ENCODE results near the gene ITGB3.

The ITGB3 gene

DNA sequence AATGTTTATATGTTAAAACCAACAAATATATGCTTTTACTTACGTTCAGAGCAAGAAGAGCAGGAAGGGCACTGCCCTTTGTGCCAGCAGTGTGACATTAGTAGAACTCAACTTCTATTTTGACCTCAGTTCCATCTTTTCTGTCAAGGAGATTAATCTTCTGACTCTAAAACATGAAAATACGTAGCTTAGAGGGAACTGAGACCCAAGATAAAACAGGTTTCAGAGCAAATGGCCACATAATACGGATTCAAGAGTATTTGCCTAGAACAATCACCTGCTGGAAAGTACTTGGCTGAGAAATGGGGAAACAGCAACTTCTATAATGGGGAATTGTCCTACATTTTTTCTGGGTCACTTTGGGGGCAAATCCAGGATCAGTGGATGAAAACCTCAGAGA is 22.3 kb upstream of the ITGB3 start:
- H3K27ac ChIP-seq (ENCODE audit: insufficient read depth, low read depth, low read length, poor library complexity, severe bottlenecking) = no peak overlapping the region
- no peaks in the 10 kb centered on the region for H3K36me3 ChIP-seq (ENCODE audit: control insufficient read depth, insufficient read depth, low read length)
- H3K4me3 ChIP-seq (ENCODE audit: insufficient read depth, low read depth, low read length) = no peak overlapping the region
- no peaks in the 10 kb centered on the region for H3K4me1 ChIP-seq (ENCODE audit: control insufficient read depth, insufficient read depth, low read length)
- 94 to 96% methylated on average over 3 of the region's 3 CpGs for WGBS, 2 experiments
- H3K27me3 ChIP-seq (ENCODE audit: control insufficient read depth, insufficient read depth, low read length, poor library complexity, severe bottlenecking) = no peaks in the 10 kb centered on the region
- H3K9me3 ChIP-seq (ENCODE audit: control insufficient read depth, low read length) = no peaks in the 10 kb centered on the region

DNA sequence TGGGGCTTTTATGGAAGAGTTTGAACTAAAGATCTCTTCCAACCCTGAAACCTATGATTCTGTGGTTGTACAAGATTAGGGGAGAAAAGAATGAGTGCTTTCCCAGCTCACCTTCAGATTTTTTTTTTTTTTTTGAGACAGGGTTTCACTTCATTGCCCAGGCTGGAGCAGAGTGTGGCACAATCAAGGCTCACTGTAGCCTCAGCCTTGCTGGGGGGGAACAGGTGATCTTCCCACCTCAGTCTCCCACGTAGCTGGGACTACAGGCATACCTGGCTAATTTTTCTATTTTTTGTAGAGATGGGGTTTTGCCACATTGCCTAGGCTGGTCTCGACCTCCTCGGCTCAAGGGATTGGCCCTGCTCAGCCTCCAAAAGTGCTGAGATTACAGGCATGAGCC is 21.8 kb upstream of the ITGB3 start:
- no peaks in the 10 kb centered on the region for H3K36me3 ChIP-seq (ENCODE audit: control insufficient read depth, insufficient read depth, low read length)
- H3K27ac ChIP-seq (ENCODE audit: insufficient read depth, low read depth, low read length, poor library complexity, severe bottlenecking) = no peak overlapping the region
- WGBS, 2 experiments = 88 to 96% methylated on average over 3 of the region's 3 CpGs
- H3K4me1 ChIP-seq (ENCODE audit: control insufficient read depth, insufficient read depth, low read length) = no peaks in the 10 kb centered on the region
- H3K4me3 ChIP-seq (ENCODE audit: insufficient read depth, low read depth, low read length) = no peak overlapping the region
- no peaks in the 10 kb centered on the region for H3K27me3 ChIP-seq (ENCODE audit: control insufficient read depth, insufficient read depth, low read length, poor library complexity, severe bottlenecking)
- no peaks in the 10 kb centered on the region for H3K9me3 ChIP-seq (ENCODE audit: control insufficient read depth, low read length)

DNA sequence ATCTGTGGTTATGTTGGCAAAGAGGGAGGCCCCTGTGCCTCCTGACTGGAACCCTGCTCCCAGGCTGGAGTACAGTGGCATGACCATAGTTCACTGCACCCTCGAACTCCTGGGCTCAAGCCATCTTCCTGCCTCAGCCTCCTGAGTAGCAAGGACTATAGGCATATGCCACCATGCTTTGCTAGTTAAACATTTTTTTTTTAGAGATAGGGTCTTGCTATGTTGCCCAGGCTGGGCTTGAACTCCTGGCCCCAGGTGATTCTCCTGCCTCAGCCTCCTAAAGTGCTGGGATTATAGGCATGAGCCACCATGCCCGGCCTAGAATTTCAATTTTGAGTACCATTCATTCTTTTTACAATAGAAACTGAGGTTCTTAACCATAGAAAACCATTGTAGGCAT is 21.2 kb upstream of the ITGB3 start:
- H3K4me3 ChIP-seq (ENCODE audit: insufficient read depth, low read depth, low read length) = no peak overlapping the region
- H3K27ac ChIP-seq (ENCODE audit: insufficient read depth, low read depth, low read length, poor library complexity, severe bottlenecking) = no peak overlapping the region
- 93% methylated on average over 2 of the region's 2 CpGs for WGBS, 2 experiments
- H3K36me3 ChIP-seq (ENCODE audit: control insufficient read depth, insufficient read depth, low read length) = no peaks in the 10 kb centered on the region
- no peaks in the 10 kb centered on the region for H3K9me3 ChIP-seq (ENCODE audit: control insufficient read depth, low read length)
- no peaks in the 10 kb centered on the region for H3K4me1 ChIP-seq (ENCODE audit: control insufficient read depth, insufficient read depth, low read length)
- H3K27me3 ChIP-seq (ENCODE audit: control insufficient read depth, insufficient read depth, low read length, poor library complexity, severe bottlenecking) = no peaks in the 10 kb centered on the region

DNA sequence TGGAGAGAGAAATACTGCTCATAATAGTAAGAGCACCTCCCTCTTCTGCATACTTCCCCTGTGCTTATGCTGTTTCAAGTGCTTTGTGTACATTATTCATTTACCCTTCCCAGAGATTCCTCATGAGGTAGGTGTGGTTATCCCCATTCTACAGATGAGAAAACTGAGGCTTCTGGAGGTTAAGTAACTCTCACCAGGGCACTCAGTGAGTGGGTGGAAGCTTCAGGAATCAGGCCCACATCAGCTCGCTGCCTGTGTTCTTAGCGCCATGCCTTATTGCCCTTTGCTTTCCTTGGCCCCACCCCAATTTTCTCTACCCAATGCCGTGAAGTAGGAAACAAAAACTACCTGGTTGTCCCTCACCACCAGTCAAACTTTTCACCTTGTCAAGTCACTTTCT is 18.1 kb upstream of the ITGB3 start:
- Histone ChIP-seq H3K36me3 (ENCODE audit: control insufficient read depth, insufficient read depth, low read length) (no peaks in the 10 kb centered on the region), H3K4me3 (ENCODE audit: insufficient read depth, low read depth, low read length) (no peak overlapping the region), H3K9me3 (ENCODE audit: control insufficient read depth, low read length) (no peaks in the 10 kb centered on the region), H3K27ac (ENCODE audit: insufficient read depth, low read depth, low read length, poor library complexity, severe bottlenecking) (no peak overlapping the region), H3K4me1 (ENCODE audit: control insufficient read depth, insufficient read depth, low read length) (no peaks in the 10 kb centered on the region), H3K27me3 (ENCODE audit: control insufficient read depth, insufficient read depth, low read length, poor library complexity, severe bottlenecking) (no peaks in the 10 kb centered on the region)
- WGBS, 2 experiments = 92 to 97% methylated on average over 3 of the region's 3 CpGs

DNA sequence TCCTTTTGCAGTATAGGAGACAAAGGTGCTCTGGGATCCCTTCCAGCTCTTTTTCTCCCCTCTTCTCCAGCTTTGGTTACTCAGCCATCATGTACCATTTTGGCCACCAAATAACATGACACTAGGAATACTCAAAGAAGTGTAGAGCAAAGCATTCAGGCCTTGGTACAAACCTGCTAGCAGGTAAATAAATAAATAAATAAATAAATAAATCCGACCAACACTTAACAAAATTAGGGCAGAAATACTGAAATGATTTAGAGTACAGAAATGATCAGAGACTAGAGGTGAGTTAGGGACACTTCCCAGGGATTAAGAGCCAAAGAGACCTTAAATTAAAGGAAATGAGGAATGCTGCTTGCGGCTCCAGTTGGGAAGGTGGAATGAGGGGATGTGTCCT is 17.7 kb upstream of the ITGB3 start:
- no peaks in the 10 kb centered on the region for H3K36me3 ChIP-seq (ENCODE audit: control insufficient read depth, insufficient read depth, low read length)
- no peaks in the 10 kb centered on the region for H3K4me1 ChIP-seq (ENCODE audit: control insufficient read depth, insufficient read depth, low read length)
- WGBS, 2 experiments = 98 to 100% methylated on average over 1 to 2 of the region's 2 CpGs
- H3K27me3 ChIP-seq (ENCODE audit: control insufficient read depth, insufficient read depth, low read length, poor library complexity, severe bottlenecking) = no peaks in the 10 kb centered on the region
- no peak overlapping the region for H3K4me3 ChIP-seq (ENCODE audit: insufficient read depth, low read depth, low read length)
- H3K9me3 ChIP-seq (ENCODE audit: control insufficient read depth, low read length) = no peaks in the 10 kb centered on the region
- H3K27ac ChIP-seq (ENCODE audit: insufficient read depth, low read depth, low read length, poor library complexity, severe bottlenecking) = no peak overlapping the region

- Histone ChIP-seq H3K27me3 (ENCODE audit: control insufficient read depth, insufficient read depth, low read length, poor library complexity, severe bottlenecking) (no peaks in the 10 kb centered on the region), H3K4me3 (ENCODE audit: insufficient read depth, low read depth, low read length) (no peak overlapping the region), H3K4me1 (ENCODE audit: control insufficient read depth, insufficient read depth, low read length) (no peaks in the 10 kb centered on the region), H3K36me3 (ENCODE audit: control insufficient read depth, insufficient read depth, low read length) (no peaks in the 10 kb centered on the region), H3K9me3 (ENCODE audit: control insufficient read depth, low read length) (no peaks in the 10 kb centered on the region), H3K27ac (ENCODE audit: insufficient read depth, low read depth, low read length, poor library complexity, severe bottlenecking) (no peak overlapping the region)
- 91 to 94% methylated on average over 7 of the region's 7 CpGs for WGBS, 2 experiments
Measured at GRCh38 chr17:47237841-47238240, 15.8 kb upstream of the ITGB3 start.

GRCh38 chr17:47238321-47239010 is 15.2 kb upstream of the ITGB3 start:
- Histone ChIP-seq H3K36me3 (ENCODE audit: control insufficient read depth, insufficient read depth, low read length) (no peaks in the 10 kb centered on the region), H3K9me3 (ENCODE audit: control insufficient read depth, low read length) (no peaks in the 10 kb centered on the region), H3K27ac (ENCODE audit: insufficient read depth, low read depth, low read length, poor library complexity, severe bottlenecking) (no peak overlapping the region), H3K4me3 (ENCODE audit: insufficient read depth, low read depth, low read length) (no peak overlapping the region), H3K4me1 (ENCODE audit: control insufficient read depth, insufficient read depth, low read length) (no peaks in the 10 kb centered on the region), H3K27me3 (ENCODE audit: control insufficient read depth, insufficient read depth, low read length, poor library complexity, severe bottlenecking) (no peaks in the 10 kb centered on the region)
- 87% methylated on average over 29 of the region's 29 CpGs for WGBS, 2 experiments

GRCh38 chr17:47239619-47239966 is 14.0 kb upstream of the ITGB3 start:
- H3K27me3 ChIP-seq (ENCODE audit: control insufficient read depth, insufficient read depth, low read length, poor library complexity, severe bottlenecking) = no peaks in the 10 kb centered on the region
- no peak overlapping the region for H3K27ac ChIP-seq (ENCODE audit: insufficient read depth, low read depth, low read length, poor library complexity, severe bottlenecking)
- WGBS, 2 experiments = 86 to 89% methylated on average over 7 of the region's 7 CpGs
- no peaks in the 10 kb centered on the region for H3K36me3 ChIP-seq (ENCODE audit: control insufficient read depth, insufficient read depth, low read length)
- no peaks in the 10 kb centered on the region for H3K4me1 ChIP-seq (ENCODE audit: control insufficient read depth, insufficient read depth, low read length)
- H3K9me3 ChIP-seq (ENCODE audit: control insufficient read depth, low read length) = no peaks in the 10 kb centered on the region
- no peak overlapping the region for H3K4me3 ChIP-seq (ENCODE audit: insufficient read depth, low read depth, low read length)

GRCh38 chr17:47239967-47240651 is 13.5 kb upstream of the ITGB3 start:
- Histone ChIP-seq H3K9me3 (ENCODE audit: control insufficient read depth, low read length) (no peaks in the 10 kb centered on the region), H3K27ac (ENCODE audit: insufficient read depth, low read depth, low read length, poor library complexity, severe bottlenecking) (no peak overlapping the region), H3K27me3 (ENCODE audit: control insufficient read depth, insufficient read depth, low read length, poor library complexity, severe bottlenecking) (no peaks in the 10 kb centered on the region), H3K4me1 (ENCODE audit: control insufficient read depth, insufficient read depth, low read length) (no peaks in the 10 kb centered on the region), H3K36me3 (ENCODE audit: control insufficient read depth, insufficient read depth, low read length) (no peaks in the 10 kb centered on the region), H3K4me3 (ENCODE audit: insufficient read depth, low read depth, low read length) (no peak overlapping the region)
- 84 to 89% methylated on average over 3 of the region's 3 CpGs for WGBS, 2 experiments

GRCh38 chr17:47240806-47241205 is 12.8 kb upstream of the ITGB3 start:
- no peaks in the 10 kb centered on the region for H3K27me3 ChIP-seq (ENCODE audit: control insufficient read depth, insufficient read depth, low read length, poor library complexity, severe bottlenecking)
- H3K4me1 ChIP-seq (ENCODE audit: control insufficient read depth, insufficient read depth, low read length) = no peaks in the 10 kb centered on the region
- no peak overlapping the region for H3K27ac ChIP-seq (ENCODE audit: insufficient read depth, low read depth, low read length, poor library complexity, severe bottlenecking)
- WGBS, 2 experiments = 75 to 92% methylated on average over 2 to 3 of the region's 3 CpGs
- H3K4me3 ChIP-seq (ENCODE audit: insufficient read depth, low read depth, low read length) = no peak overlapping the region
- no peaks in the 10 kb centered on the region for H3K36me3 ChIP-seq (ENCODE audit: control insufficient read depth, insufficient read depth, low read length)
- H3K9me3 ChIP-seq (ENCODE audit: control insufficient read depth, low read length) = no peaks in the 10 kb centered on the region

Data from ectodermal cell (in vitro differentiated cells).